Stimulated activated naive CD8-positive, alpha-beta T cell treated with anti-CD3 and anti-CD28 coated beads, Interleukin-15, Interleukin-2, amounts not matched to agents 100 ng/mL and 50 ng/mL, for 24 hours (primary cell): ENCODE results near the gene RCAN3.
"Not testable (repeated sequence)": the region's sequence is repeated elsewhere in the genome, so short reads cannot be mapped to it uniquely, and the experiment has no call there.

Experiments used
- H3K27ac Mint-ChIP-seq: one replicate; pipeline ENCODE4 v1.8.0; 2021; ENCODE audit warnings: mild to moderate bottlenecking, mixed read lengths
- H3K27me3 Mint-ChIP-seq: one replicate; pipeline ENCODE4 v1.8.0; 2021; ENCODE audit warnings: mixed read lengths
- H3K36me3 Mint-ChIP-seq: one replicate; pipeline ENCODE4 v1.8.0; 2021; ENCODE audit warnings: low read depth, mixed read lengths
- H3K4me1 Mint-ChIP-seq: one replicate; pipeline ENCODE4 v1.8.0; 2021; ENCODE audit warnings: low read depth, mixed read lengths
- H3K4me3 Mint-ChIP-seq: one replicate; pipeline ENCODE4 v1.8.0; 2021; ENCODE audit warnings: mild to moderate bottlenecking, mixed read lengths
- H3K9me3 Mint-ChIP-seq: one replicate; pipeline ENCODE4 v1.8.0; 2021; ENCODE audit warnings: mixed read lengths

RCAN3 gene

GRCh38 chr1:24502709-24503058 is at the start of gene RCAN3:
Gene RCAN3, plus strand, starts transcription at chr1:24502836. Its CDS starts 11,537 bp downstream, at chr1:24514373.
- peaks cover 82% of the 10 kb centered on the region for H3K4me1 Mint-ChIP-seq
- peak within 1 kb of the TSS; percentile 99 for H3K27ac Mint-ChIP-seq
- peak within 1 kb of the TSS; percentile 99 for H3K4me3 Mint-ChIP-seq
- no peaks in the 10 kb centered on the region for H3K27me3 Mint-ChIP-seq
- peaks cover 13% of the 10 kb centered on the region for H3K36me3 Mint-ChIP-seq
- H3K9me3 Mint-ChIP-seq = peaks cover 4% of the 10 kb centered on the region

DNA sequence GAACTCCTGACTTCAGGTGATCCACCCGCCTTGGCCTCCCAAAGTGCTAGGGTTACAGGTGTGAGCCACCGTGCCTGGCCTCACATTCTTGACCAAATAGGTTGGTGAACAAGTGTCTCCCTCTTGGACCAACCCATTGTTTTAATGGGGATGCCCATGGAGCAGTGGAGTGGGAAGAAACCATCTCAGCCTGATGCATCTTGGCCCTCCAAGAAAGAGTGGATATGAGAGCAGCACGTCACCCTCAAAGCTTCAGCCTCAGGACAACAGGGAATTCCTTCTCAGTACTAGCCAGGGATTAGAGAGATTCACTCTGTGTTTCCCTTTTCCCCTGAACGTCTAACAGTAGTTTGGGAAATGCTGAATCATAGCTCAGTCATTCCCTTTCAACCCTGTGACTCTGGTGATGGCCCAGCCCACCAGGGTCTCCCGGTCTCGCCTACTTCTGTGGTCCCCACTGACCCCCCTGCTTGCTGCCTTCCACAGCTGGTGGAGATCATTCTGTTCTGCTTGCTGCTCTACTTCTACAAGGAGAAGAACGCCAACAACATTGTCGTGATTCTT is 49.6 kb upstream of the RCAN3 start:
- no peak overlapping the region for H3K4me3 Mint-ChIP-seq
- H3K9me3 Mint-ChIP-seq = no peaks in the 10 kb centered on the region
- no peaks in the 10 kb centered on the region for H3K4me1 Mint-ChIP-seq
- no peaks in the 10 kb centered on the region for H3K27me3 Mint-ChIP-seq
- H3K36me3 Mint-ChIP-seq = peaks cover 65% of the 10 kb centered on the region
- no peak overlapping the region for H3K27ac Mint-ChIP-seq

- no peak overlapping the region for H3K4me3 Mint-ChIP-seq
- no peak overlapping the region for H3K27ac Mint-ChIP-seq
- no peaks in the 10 kb centered on the region for H3K27me3 Mint-ChIP-seq
- no peaks in the 10 kb centered on the region for H3K9me3 Mint-ChIP-seq
- H3K4me1 Mint-ChIP-seq = peaks cover 3% of the 10 kb centered on the region
- peaks cover 74% of the 10 kb centered on the region for H3K36me3 Mint-ChIP-seq
These were observed 48.0 kb upstream of the RCAN3 start for GRCh38 chr1:24454673-24455072.

DNA sequence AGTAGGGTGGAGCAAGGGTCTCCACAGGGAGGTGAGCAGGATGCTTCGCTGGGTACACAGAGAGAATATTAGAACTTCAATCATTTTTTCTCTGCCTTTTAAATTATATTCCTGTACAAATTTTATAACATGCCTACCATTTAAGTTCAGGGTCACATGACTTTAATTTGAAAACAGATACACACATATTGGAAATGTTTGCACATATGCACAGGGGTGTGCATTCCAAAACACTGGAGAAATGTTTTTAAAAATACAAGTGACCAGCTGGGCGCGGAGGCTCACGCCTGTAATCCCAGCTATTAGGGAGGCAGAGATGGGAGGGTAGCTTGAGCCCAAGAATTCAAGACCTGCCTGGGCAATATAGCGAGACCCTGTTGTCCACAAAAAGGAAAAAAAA is 47.4 kb upstream of the RCAN3 start:
- Mint-ChIP-seq H3K27me3 (no peaks in the 10 kb centered on the region), H3K27ac (no peak overlapping the region), H3K4me3 (no peak overlapping the region), H3K9me3 (no peaks in the 10 kb centered on the region), H3K4me1 (peaks cover 9% of the 10 kb centered on the region), H3K36me3 (peaks cover 74% of the 10 kb centered on the region)

DNA sequence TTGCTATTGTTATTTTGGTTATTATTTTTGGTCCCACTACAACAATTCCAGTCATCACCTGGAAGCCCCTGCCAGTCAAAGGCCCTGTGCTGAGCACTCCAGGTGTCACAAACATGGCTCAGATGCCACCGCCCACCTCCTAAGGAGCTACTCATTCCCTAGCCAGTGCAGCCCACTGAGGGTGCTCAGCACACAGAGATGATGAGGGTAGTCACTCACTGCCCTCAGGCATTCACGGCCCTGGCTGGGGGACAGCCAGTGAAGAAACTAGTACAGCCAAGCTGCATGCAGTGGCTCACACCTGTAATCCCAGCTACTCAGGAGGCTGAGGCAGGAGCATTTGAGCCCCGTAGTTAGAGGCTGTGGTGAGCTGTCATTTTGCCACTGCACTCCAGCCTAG is 44.8 kb upstream of the RCAN3 start:
- Mint-ChIP-seq H3K36me3 (peaks cover 76% of the 10 kb centered on the region), H3K9me3 (peaks cover 6% of the 10 kb centered on the region), H3K27me3 (no peaks in the 10 kb centered on the region), H3K27ac (no peak overlapping the region), H3K4me3 (no peak overlapping the region), H3K4me1 (peaks cover 13% of the 10 kb centered on the region)

GRCh38 chr1:24459551-24460266 is 42.9 kb upstream of the RCAN3 start:
- H3K36me3 Mint-ChIP-seq = peaks cover 72% of the 10 kb centered on the region

DNA sequence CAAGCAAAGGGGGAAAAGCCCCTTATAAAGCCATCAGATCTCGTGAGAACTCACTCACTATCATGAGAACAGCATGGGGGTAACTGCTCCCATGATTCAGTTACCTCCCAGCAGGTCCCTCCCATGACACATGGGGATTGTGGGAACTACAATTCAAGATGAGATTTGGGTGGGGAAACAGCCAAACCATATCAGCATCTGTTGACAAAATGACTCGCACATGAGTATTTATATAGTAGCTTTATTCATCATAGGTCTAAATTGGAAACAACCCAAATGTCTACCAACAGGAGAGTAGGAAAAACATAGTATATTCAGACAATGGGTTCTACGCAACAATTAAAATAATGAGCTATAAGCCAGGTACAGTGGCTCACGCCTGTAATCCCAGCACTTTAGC is 40.5 kb upstream of the RCAN3 start:
- not testable (repeated sequence) for H3K9me3 Mint-ChIP-seq, H3K4me3 Mint-ChIP-seq, H3K27ac Mint-ChIP-seq, H3K27me3 Mint-ChIP-seq
- Mint-ChIP-seq H3K4me1 (peaks cover 28% of the 10 kb centered on the region), H3K36me3 (peaks cover 76% of the 10 kb centered on the region)

More at GRCh38 chr1:24459551-24460266, 42.9 kb upstream of the RCAN3 start:
- Mint-ChIP-seq H3K4me3 (no peak overlapping the region), H3K4me1 (peaks cover 24% of the 10 kb centered on the region), H3K27me3 (no peaks in the 10 kb centered on the region), H3K9me3 (peaks cover 6% of the 10 kb centered on the region), H3K27ac (peak overlapping the region; percentile 50)

GRCh38 chr1:24463776-24464735 is 38.6 kb upstream of the RCAN3 start:
- peak overlapping the region; percentile 33 for H3K27ac Mint-ChIP-seq
- peaks cover 32% of the 10 kb centered on the region for H3K4me1 Mint-ChIP-seq
- H3K9me3 Mint-ChIP-seq = peaks cover 6% of the 10 kb centered on the region
- H3K4me3 Mint-ChIP-seq = no peak overlapping the region
- H3K27me3 Mint-ChIP-seq = no peaks in the 10 kb centered on the region
- peaks cover 75% of the 10 kb centered on the region for H3K36me3 Mint-ChIP-seq

DNA sequence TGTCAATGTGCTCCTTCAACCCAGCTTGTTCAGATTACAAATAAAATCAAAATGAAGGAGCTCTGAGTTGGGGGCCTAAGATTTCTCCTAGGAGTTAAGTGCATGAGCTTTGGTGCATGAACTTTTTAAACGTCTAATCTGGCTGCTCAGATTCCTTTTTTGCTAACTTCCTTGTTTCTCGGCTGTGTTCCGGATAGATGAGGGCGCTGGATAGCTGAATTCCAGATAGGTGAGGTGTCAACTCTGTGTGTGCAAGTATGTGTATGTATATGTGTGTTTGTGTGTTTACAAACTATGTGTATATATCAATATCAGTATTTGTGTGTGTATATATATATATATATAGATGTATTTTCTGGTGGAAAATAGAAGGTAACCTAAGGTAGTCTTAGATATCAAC is 37.5 kb upstream of the RCAN3 start:
- H3K4me3 Mint-ChIP-seq = no peak overlapping the region
- peaks cover 75% of the 10 kb centered on the region for H3K36me3 Mint-ChIP-seq
- no peak overlapping the region for H3K27ac Mint-ChIP-seq
- peaks cover 6% of the 10 kb centered on the region for H3K9me3 Mint-ChIP-seq
- no peaks in the 10 kb centered on the region for H3K27me3 Mint-ChIP-seq
- H3K4me1 Mint-ChIP-seq = peaks cover 25% of the 10 kb centered on the region

GRCh38 chr1:24465638-24466037 is 37.0 kb upstream of the RCAN3 start:
- H3K27me3 Mint-ChIP-seq = no peaks in the 10 kb centered on the region
- H3K27ac Mint-ChIP-seq = no peak overlapping the region
- no peak overlapping the region for H3K4me3 Mint-ChIP-seq
- H3K4me1 Mint-ChIP-seq = peaks cover 19% of the 10 kb centered on the region
- peaks cover 6% of the 10 kb centered on the region for H3K9me3 Mint-ChIP-seq
- peaks cover 73% of the 10 kb centered on the region for H3K36me3 Mint-ChIP-seq

DNA sequence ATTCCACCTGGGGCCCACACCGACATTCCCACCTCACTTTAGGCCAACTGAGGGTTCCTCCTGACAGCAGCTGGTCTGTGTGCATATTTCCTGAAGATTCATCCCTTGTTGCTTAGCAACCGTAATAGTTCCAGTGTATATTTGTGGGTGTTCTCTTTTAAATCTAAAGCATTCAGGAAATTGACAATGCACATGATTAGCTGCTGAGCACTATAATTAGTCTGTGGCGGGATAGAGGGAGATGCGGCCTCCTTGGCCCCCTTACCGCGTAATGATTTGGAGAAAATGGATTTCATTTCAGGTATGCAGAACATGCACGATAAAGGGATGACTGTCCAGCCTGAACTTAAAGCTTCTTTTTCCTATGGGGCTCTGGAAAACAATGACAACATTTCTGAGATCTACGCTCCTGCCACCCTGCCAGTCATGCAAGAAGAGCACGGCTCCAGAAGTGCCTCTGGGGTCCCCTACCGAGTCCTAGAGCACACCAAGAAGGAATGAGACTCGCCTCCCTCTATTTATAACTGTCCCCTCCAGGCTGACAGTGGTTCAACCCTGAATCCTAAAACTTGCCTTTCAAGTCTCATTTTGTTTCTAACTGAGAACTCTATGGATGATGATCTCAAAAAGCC is 33.8 kb upstream of the RCAN3 start:
- no peaks in the 10 kb centered on the region for H3K27me3 Mint-ChIP-seq
- no peaks in the 10 kb centered on the region for H3K9me3 Mint-ChIP-seq
- H3K4me3 Mint-ChIP-seq = no peak overlapping the region
- H3K36me3 Mint-ChIP-seq = peaks cover 60% of the 10 kb centered on the region
- H3K27ac Mint-ChIP-seq = no peak overlapping the region
- peaks cover 12% of the 10 kb centered on the region for H3K4me1 Mint-ChIP-seq

DNA sequence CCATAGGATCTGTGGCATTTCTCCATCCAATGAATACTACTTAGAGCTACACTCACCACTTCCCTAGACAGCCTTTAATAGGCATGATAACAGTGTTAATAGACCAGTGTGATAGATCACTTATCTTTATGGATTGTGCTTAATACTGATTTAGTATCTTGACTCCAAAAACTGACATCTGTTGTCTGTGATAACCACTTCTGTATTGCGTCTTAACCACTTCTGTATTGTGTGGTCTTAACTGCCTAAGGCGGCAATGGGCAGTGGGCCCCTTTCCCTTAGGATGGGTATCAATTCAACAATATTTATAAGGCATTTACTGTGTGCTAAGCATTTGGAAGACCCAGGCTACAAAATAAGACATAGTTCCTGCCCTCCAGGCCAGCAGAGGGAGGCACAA is 32.0 kb upstream of the RCAN3 start:
- Mint-ChIP-seq H3K36me3 (peaks cover 46% of the 10 kb centered on the region), H3K27ac (no peak overlapping the region), H3K4me1 (peaks cover 5% of the 10 kb centered on the region), H3K9me3 (no peaks in the 10 kb centered on the region), H3K4me3 (no peak overlapping the region), H3K27me3 (no peaks in the 10 kb centered on the region)

DNA sequence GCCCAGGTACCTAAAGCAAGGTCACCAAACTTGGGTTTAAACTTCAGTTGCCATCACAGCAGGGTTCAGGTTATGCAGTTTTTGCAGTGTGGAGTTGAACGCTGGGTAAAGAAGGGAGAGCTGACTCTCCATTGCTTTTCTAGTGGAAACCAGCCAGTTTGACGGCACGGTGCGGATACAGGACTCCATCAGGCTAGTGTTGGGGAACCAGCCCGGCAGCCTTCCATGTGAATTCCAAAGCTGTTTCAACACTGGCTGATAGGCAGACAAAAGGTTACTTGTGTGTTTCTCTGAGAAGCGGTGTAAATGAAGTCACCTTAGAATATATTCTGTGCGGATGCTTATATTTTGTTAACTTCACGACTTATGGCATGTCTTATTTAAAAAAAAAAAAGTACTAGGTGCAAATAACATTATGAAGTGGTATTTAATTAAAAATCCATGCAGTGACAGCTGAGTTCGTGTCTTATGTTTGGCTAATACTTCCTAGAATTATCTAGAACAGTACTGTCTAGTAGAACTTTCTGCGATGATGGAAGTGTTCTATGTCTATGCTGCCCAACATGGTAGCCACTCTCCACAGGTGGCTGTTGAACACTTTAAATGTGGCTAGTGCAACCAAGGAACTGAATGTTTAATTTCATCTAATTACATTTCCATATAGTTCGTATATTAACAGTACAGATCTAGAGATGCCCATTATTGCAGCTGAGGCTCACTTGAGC is 29.9 kb upstream of the RCAN3 start:
- Mint-ChIP-seq H3K27me3 (no peaks in the 10 kb centered on the region), H3K36me3 (peaks cover 30% of the 10 kb centered on the region), H3K9me3 (no peaks in the 10 kb centered on the region), H3K4me1 (peaks cover 13% of the 10 kb centered on the region), H3K4me3 (no peak overlapping the region), H3K27ac (no peak overlapping the region)

DNA sequence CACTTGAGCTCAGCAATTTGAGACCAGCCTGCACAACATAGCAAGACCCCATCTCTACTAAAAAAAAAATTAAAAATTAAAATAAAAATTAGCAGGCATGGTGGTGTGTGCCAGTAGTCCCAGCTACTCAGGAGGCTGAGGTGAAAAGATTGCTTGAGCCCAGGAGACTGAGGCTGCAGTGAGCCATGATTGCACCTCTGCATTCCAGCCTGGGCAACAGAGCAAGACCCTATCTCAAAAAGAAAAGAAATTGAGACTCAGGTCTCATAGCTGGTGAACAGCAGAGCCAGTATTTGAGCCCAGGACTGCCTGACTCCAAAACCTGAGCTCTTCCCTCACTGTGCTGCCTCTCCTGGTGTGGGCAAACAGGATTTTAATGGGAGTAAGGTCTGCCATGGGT is 28.4 kb upstream of the RCAN3 start:
- H3K27ac Mint-ChIP-seq = no peak overlapping the region
- H3K4me1 Mint-ChIP-seq = peaks cover 13% of the 10 kb centered on the region
- H3K36me3 Mint-ChIP-seq = peaks cover 21% of the 10 kb centered on the region
- no peaks in the 10 kb centered on the region for H3K27me3 Mint-ChIP-seq
- no peak overlapping the region for H3K4me3 Mint-ChIP-seq
- no peaks in the 10 kb centered on the region for H3K9me3 Mint-ChIP-seq
